ENCODE data around the gene UBTF.
A peak's percentile ranks its signal among the peaks of the same experiment; 100 is the strongest.

UBTF gene

GRCh38 chr17:44219616-44220212, at the start of gene UBTF:
TSS of gene UBTF (minus strand) at chr17:44219675. CDS start at chr17:44218229, 1,446 bp downstream.
- TF ChIP-seq CTCF (conservative IDR thresholded peaks at IDR 0.05) (no peak), ZFX (IDR thresholded peaks at IDR 0.05) (no peak; the same call in 1 of the 2 replicates)

GRCh38 chr17:44268709-44269534, 49.4 kb upstream of the UBTF start:
- H3K27ac ChIP-seq, result peak overlapping the region; percentile 62
- no peak for TF ChIP-seq ZFX (IDR thresholded peaks at IDR 0.05)
- TF ChIP-seq CTCF (conservative IDR thresholded peaks at IDR 0.05), result no peak

More at GRCh38 chr17:44219616-44220212, at the start of gene UBTF:
- H3K27ac ChIP-seq, result peak within 1 kb of the TSS; percentile 96

GRCh38 chr17:44267818-44268490, 48.5 kb upstream of the UBTF start, which contains the start of gene SLC4A1:
TSS of gene SLC4A1 (minus strand) at chr17:44268135. CDS start at chr17:44262866, 5,269 bp downstream.
- H3K27ac ChIP-seq, result peak within 1 kb of the TSS; percentile 62

GRCh38 chr17:44267165-44267455, 47.6 kb upstream of the UBTF start:
- H3K27ac ChIP-seq, result no peak overlapping the region
- no peak for TF ChIP-seq CTCF (conservative IDR thresholded peaks at IDR 0.05)
- no peak for TF ChIP-seq ZFX (IDR thresholded peaks at IDR 0.05)

More at GRCh38 chr17:44267818-44268490, 48.5 kb upstream of the UBTF start, which contains the start of gene SLC4A1:
- no peak for TF ChIP-seq ZFX (IDR thresholded peaks at IDR 0.05)
- no peak for TF ChIP-seq CTCF (conservative IDR thresholded peaks at IDR 0.05)

- no peak overlapping the region for H3K27ac ChIP-seq
- TF ChIP-seq CTCF (conservative IDR thresholded peaks at IDR 0.05) (no peak), ZFX (IDR thresholded peaks at IDR 0.05) (no peak)
These were observed 47.1 kb upstream of the UBTF start for GRCh38 chr17:44266402-44267164.

- no peak overlapping the region for H3K27ac ChIP-seq
- no peak for TF ChIP-seq ZFX (IDR thresholded peaks at IDR 0.05)
- no peak for TF ChIP-seq CTCF (conservative IDR thresholded peaks at IDR 0.05)
These were observed 43.9 kb upstream of the UBTF start for GRCh38 chr17:44263345-44263902.
